HCT116 (cell line): ENCODE data around the gene CDK11B. TPM values are rescaled to one million over a fixed set of nuclear protein-coding genes. Genes with fewer than 3 reads are reported as not detected.
"Not testable (repeated sequence)": the region's sequence is repeated elsewhere in the genome, so short reads cannot be mapped to it uniquely, and the experiment has no call there.

Source experiments
- ATAC-seq: fragments of 200-7000 bp; cut with Tn5 transposase; 2 replicates; pipeline ENCODE4 v1.9.1; 2020; ENCODE audit warnings: mild to moderate bottlenecking, moderate library complexity
- BruUV-seq: library from RNA; stranded (reverse); fragments of 400-500 nt; replicated peaks from 2 replicates; lab custom pipeline; 2021; lab: Mats Ljungman, UMichigan
- CTCF ChIA-PET: fragments of 300-600 bp; sonication (Branson Sonifier 250); formaldehyde crosslinking; loops from one replicate; lab custom pipeline; 2021; ENCODE audit warnings: antibody characterized with exemption; lab: Charles Lee
- POLR2A ChIA-PET: fragments of 300-600, 350-600 bp; sonication (Branson Sonifier 250); formaldehyde crosslinking; loops from one replicate; lab custom pipeline; 2021; ENCODE audit warnings: antibody characterized with exemption; lab: Charles Lee
- RAD21 ChIA-PET, 2 experiments: fragments of 300-600 bp; sonication (Branson Sonifier 250); formaldehyde crosslinking; loops; one replicate each; lab custom pipeline; 2023; ENCODE audit warnings: low total read pairs in 2 of 2; ENCODE audit not compliant: uncharacterized antibody in 2 of 2, unreplicated experiment in 2 of 2, low non-redundant PET in 1 of 2; lab: Charles Lee
- DNase-seq: peaks from one replicate; pipeline ENCODE4 v3.0.0-alpha.2; 2010; ENCODE audit warnings: low read depth, low spot score
- H2AFZ ChIP-seq: fragments of 200-600 bp; shearing (Covaris generic), sonication (generic); 2 replicates; pipeline ENCODE4 v1.6.1; 2017; ENCODE audit warnings: low read depth, mixed run types, mixed read lengths, antibody characterized with exemption, low read length; ENCODE audit not compliant: poor library complexity, severe bottlenecking
- H3K27ac ChIP-seq: 2 replicates; pipeline ENCODE4 v1.5.1; 2012; ENCODE audit warnings: low read depth, low read length
- H3K27me3 ChIP-seq: fragments of 200-600 bp; sonication (generic); 2 replicates; pipeline ENCODE4 v1.6.1; 2016; ENCODE audit warnings: mixed run types, low read length, mixed read lengths; ENCODE audit not compliant: insufficient read depth
- H3K36me3 ChIP-seq, 2 experiments: fragments of 200-500 bp in 1 of 2; fragments of 200-600 bp in 1 of 2; sonication (Bioruptor generic) in 1 of 2; sonication (generic) in 1 of 2; 2 replicates each; pipeline versions ENCODE4 v1.5.1 to v1.6.1; 2014 to 2016; ENCODE audit warnings: low read length in 2 of 2, inconsistent platforms in 1 of 2, mixed read lengths in 1 of 2, mixed run types in 1 of 2; ENCODE audit not compliant: insufficient read depth in 2 of 2, control insufficient read depth in 1 of 2
- H3K4me1 ChIP-seq, 2 experiments: fragments of 200-600 bp in 1 of 2; sonication (generic) in 1 of 2; 2 replicates each; pipeline versions ENCODE4 v1.5.1 to v1.6.1; 2012 to 2017; ENCODE audit warnings: low read length in 2 of 2, inconsistent platforms in 1 of 2, mild to moderate bottlenecking in 1 of 2, mixed read lengths in 1 of 2, mixed run types in 1 of 2, moderate library complexity in 1 of 2; ENCODE audit not compliant: insufficient read depth in 2 of 2, control insufficient read depth in 1 of 2
- H3K4me2 ChIP-seq: fragments of 200-600 bp; sonication (generic); 2 replicates; pipeline ENCODE4 v1.6.1; 2017; ENCODE audit warnings: mixed run types, low read length, mixed read lengths
- H3K4me3 ChIP-seq, 2 experiments: fragments of 200-600 bp in 1 of 2; sonication (generic) in 1 of 2; replicated peaks in 1 of 2; 2 replicates each; pipeline ENCODE4 v1.5.1; 2011 to 2016; ENCODE audit warnings: low read length in 2 of 2, control low read depth in 1 of 2, low read depth in 1 of 2, mild to moderate bottlenecking in 1 of 2, mixed read lengths in 1 of 2, mixed run types in 1 of 2
- H3K79me2 ChIP-seq: fragments of 200-600 bp; sonication (generic); 2 replicates; pipeline ENCODE4 v1.6.1; 2017; ENCODE audit warnings: mild to moderate bottlenecking, mixed run types, low read length, moderate library complexity, mixed read lengths; ENCODE audit not compliant: insufficient read depth
- H3K9ac ChIP-seq: fragments of 200-600 bp; sonication (generic); 2 replicates; pipeline ENCODE4 v1.6.1; 2016; ENCODE audit warnings: low read length, mixed read lengths
- H3K9me2 ChIP-seq: fragments of 200-600 bp; sonication (generic), shearing (Covaris generic); 2 replicates; pipeline ENCODE4 v1.6.1; 2017; ENCODE audit warnings: mixed run types, mild to moderate bottlenecking, moderate library complexity; ENCODE audit not compliant: insufficient read depth
- H3K9me3 ChIP-seq, 2 experiments: fragments of 200-500 bp in 1 of 2; fragments of 200-600 bp in 1 of 2; sonication (Bioruptor generic) in 1 of 2; sonication (generic) in 1 of 2; 2 replicates each; pipeline ENCODE4 v1.6.1; 2014 to 2017; ENCODE audit warnings: low read length in 2 of 2, mixed read lengths in 2 of 2, inconsistent platforms in 1 of 2, low read depth in 1 of 2, mild to moderate bottlenecking in 1 of 2, mixed run types in 1 of 2, moderate library complexity in 1 of 2; ENCODE audit not compliant: control insufficient read depth in 1 of 2, insufficient read depth in 1 of 2
- H4K20me1 ChIP-seq: fragments of 200-600 bp; sonication (generic), shearing (Covaris generic); 2 replicates; pipeline ENCODE4 v1.6.1; 2017; ENCODE audit warnings: mixed run types, mild to moderate bottlenecking, moderate library complexity; ENCODE audit not compliant: insufficient read depth
- intact Hi-C: fragments of 100-400 bp; cut with micrococcal nuclease; formaldehyde crosslinking; loops from 2 replicates; pipeline ENCODE4 v1.10.0; 2022
- total RNA-seq: library from RNA; stranded (reverse); gene quantifications from one replicate; pipeline ENCODE4 v1.2.1, GENCODE V29; 2021; ENCODE audit not compliant: unreplicated experiment

CDK11B gene
- total RNA-seq, 1 experiment from 2014 or later = 31.5 TPM

DNA sequence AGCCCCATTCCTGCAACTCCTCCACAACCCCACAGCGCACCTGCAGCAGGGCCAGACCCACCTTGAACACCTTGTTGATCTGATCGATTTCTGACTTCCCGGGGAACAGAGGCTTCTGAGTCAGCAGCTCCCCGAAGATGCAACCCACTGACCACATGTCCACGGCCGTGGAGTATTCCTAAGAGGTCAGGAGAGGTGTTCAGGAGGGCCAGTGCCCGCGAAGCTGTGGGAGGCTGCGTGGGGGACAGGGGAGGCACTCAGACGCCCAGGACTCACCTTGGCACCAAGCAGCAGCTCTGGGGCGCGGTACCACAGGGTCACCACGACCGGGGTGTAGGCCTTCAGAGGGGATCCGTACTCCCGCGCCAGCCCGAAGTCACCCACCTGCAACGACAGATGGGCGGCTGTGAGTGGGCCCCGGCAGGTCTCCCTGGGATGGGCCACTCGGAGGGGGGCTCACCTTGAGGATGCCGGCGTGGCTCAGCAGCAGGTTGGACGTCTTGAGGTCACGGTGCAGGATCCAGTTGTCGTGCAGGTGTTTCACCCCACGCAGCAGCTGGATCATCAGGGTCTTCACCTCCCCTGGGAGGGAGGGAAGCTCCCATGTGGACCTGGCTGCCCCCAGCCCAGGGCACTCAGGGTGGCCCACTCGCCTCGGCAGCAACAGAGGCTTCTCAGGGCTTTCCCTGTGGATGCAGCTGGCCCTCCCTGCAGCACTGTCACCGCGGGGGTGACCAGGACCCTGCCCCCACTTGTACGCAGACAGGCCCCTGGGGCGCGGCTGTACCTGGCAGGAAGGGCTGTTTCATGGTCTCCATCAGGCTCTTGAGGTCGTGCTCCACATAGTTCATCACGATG, 22.0 kb downstream of the CDK11B start:
- H4K20me1 ChIP-seq, H3K9me3 ChIP-seq, H3K4me3 ChIP-seq, H3K27me3 ChIP-seq, RAD21 ChIA-PET, H3K4me1 ChIP-seq, POLR2A ChIA-PET, CTCF ChIA-PET, H2AFZ ChIP-seq, intact Hi-C loops, H3K9me2 ChIP-seq, H3K9ac ChIP-seq, H3K4me2 ChIP-seq, DNase-seq, H3K79me2 ChIP-seq, H3K27ac ChIP-seq, ATAC-seq, BruUV-seq, H3K36me3 ChIP-seq: not testable (repeated sequence)

DNA sequence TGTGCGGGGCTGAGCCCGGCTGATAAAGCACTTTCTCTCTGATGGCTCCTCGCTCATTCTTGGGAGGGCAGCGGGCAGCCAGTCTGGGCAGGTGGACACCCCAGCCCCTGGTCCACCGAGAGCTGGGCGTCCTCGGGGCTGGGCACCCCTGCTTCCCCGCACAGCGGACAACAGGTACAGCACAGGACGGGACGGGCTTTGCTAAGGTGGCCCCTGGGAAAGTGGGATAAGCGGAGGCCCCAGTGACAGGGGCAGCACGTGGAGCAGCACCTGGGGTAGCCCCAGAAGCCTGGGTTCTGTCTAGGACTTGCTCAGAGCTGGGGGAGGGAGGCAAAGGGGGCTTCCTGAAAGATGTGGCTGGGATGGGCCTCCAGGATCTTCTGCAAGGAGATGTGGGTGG, 24.2 kb downstream of the CDK11B start:
- H2AFZ ChIP-seq, DNase-seq, H3K4me1 ChIP-seq, BruUV-seq, H4K20me1 ChIP-seq, ATAC-seq, intact Hi-C loops, H3K9me3 ChIP-seq, RAD21 ChIA-PET, H3K79me2 ChIP-seq, H3K9ac ChIP-seq, H3K27ac ChIP-seq, POLR2A ChIA-PET, H3K36me3 ChIP-seq, CTCF ChIA-PET, H3K9me2 ChIP-seq, H3K27me3 ChIP-seq, H3K4me2 ChIP-seq, H3K4me3 ChIP-seq: not testable (repeated sequence)

DNA sequence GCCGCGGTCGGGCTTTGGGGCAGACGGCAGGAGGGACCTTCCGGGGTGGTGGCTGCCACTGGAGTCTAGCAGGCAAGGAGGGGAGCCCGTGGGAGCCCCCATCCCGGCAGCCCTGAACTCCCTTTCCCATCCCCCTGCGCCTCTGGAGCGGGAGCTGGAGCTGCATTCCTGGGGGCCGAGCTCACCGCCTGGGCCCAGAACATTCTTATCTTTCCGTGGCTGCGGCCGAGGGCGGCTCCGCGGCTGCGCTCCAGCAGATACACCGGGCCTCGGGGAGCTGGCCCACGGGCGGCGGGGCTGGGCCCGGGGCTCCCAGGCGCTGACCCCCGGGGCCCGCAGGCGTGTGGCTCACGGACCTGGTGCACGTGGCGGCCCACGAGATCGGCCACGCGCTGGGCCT, 25.4 kb downstream of the CDK11B start:
- H4K20me1 ChIP-seq, H3K27me3 ChIP-seq, ATAC-seq, POLR2A ChIA-PET, CTCF ChIA-PET, RAD21 ChIA-PET, H3K4me2 ChIP-seq, H3K9ac ChIP-seq, H3K9me2 ChIP-seq, BruUV-seq, H3K36me3 ChIP-seq, H3K27ac ChIP-seq, H3K79me2 ChIP-seq, H3K9me3 ChIP-seq, DNase-seq, H3K4me1 ChIP-seq, intact Hi-C loops, H2AFZ ChIP-seq, H3K4me3 ChIP-seq: not testable (repeated sequence)
